ENCODE results near the gene CENPK.

Gene CENPK

GRCh38 chr5:65478336-65478735, 84.6 kb downstream of the CENPK start:
- H3K27ac ChIP-seq, result no peak overlapping the region
- no peak overlapping the region for H3K9ac ChIP-seq
- no peaks in the 10 kb centered on the region for H3K9me3 ChIP-seq (ENCODE audit: control insufficient read depth, low read length)
- no peak overlapping the region for H3K4me3 ChIP-seq (ENCODE audit: low read depth, low read length)
- no peaks in the 10 kb centered on the region for H3K36me3 ChIP-seq (ENCODE audit: control insufficient read depth, insufficient read depth, low read length)
- no peak overlapping the region for H2AFZ ChIP-seq
- TF ChIP-seq CTCF (IDR thresholded peaks at IDR 0.05), result no peak
- no peaks in the 10 kb centered on the region for H3K27me3 ChIP-seq (ENCODE audit: control insufficient read depth, insufficient read depth, low read length)
- no peaks in the 10 kb centered on the region for H3K79me2 ChIP-seq
- no peak overlapping the region for H3K4me2 ChIP-seq (ENCODE audit: low read length)
- H3K4me1 ChIP-seq, result peaks cover 4% of the 10 kb centered on the region

- H3K9me3 ChIP-seq (ENCODE audit: control insufficient read depth, low read length), result no peaks in the 10 kb centered on the region
- no peak overlapping the region for H3K9ac ChIP-seq
- no peaks in the 10 kb centered on the region for H3K27me3 ChIP-seq (ENCODE audit: control insufficient read depth, insufficient read depth, low read length)
- no peaks in the 10 kb centered on the region for H3K79me2 ChIP-seq
- H3K36me3 ChIP-seq (ENCODE audit: control insufficient read depth, insufficient read depth, low read length), result no peaks in the 10 kb centered on the region
- no peak for TF ChIP-seq CTCF (IDR thresholded peaks at IDR 0.05)
- no peak overlapping the region for H3K4me2 ChIP-seq (ENCODE audit: low read length)
- H2AFZ ChIP-seq, result no peak overlapping the region
- no peak overlapping the region for H3K27ac ChIP-seq
- no peak overlapping the region for H3K4me3 ChIP-seq (ENCODE audit: low read depth, low read length)
- no peaks in the 10 kb centered on the region for H3K4me1 ChIP-seq
Observed at GRCh38 chr5:65475895-65476294, 87.1 kb downstream of the CENPK start.

- Histone ChIP-seq H3K4me2 (ENCODE audit: low read length) (no peak overlapping the region), H3K27me3 (ENCODE audit: control insufficient read depth, insufficient read depth, low read length) (no peaks in the 10 kb centered on the region), H3K36me3 (ENCODE audit: control insufficient read depth, insufficient read depth, low read length) (no peaks in the 10 kb centered on the region), H3K4me3 (ENCODE audit: low read depth, low read length) (no peak overlapping the region), H2AFZ (no peak overlapping the region), H3K9me3 (ENCODE audit: control insufficient read depth, low read length) (no peaks in the 10 kb centered on the region), H3K4me1 (no peaks in the 10 kb centered on the region), H3K79me2 (no peaks in the 10 kb centered on the region), H3K9ac (no peak overlapping the region), H3K27ac (no peak overlapping the region)
- TF ChIP-seq CTCF (IDR thresholded peaks at IDR 0.05), result no peak
Observed at GRCh38 chr5:65475336-65475735, 87.6 kb downstream of the CENPK start.

GRCh38 chr5:65474130-65474711, 88.7 kb downstream of the CENPK start:
- Histone ChIP-seq H3K27ac (no peak overlapping the region), H3K4me2 (ENCODE audit: low read length) (no peak overlapping the region), H3K79me2 (no peaks in the 10 kb centered on the region), H3K9ac (no peak overlapping the region), H3K9me3 (ENCODE audit: control insufficient read depth, low read length) (no peaks in the 10 kb centered on the region), H3K27me3 (ENCODE audit: control insufficient read depth, insufficient read depth, low read length) (no peaks in the 10 kb centered on the region), H3K36me3 (ENCODE audit: control insufficient read depth, insufficient read depth, low read length) (no peaks in the 10 kb centered on the region), H3K4me1 (no peaks in the 10 kb centered on the region), H3K4me3 (ENCODE audit: low read depth, low read length) (no peak overlapping the region), H2AFZ (no peak overlapping the region)
- TF ChIP-seq CTCF (IDR thresholded peaks at IDR 0.05), result no peak

GRCh38 chr5:65468633-65469032, 94.3 kb downstream of the CENPK start:
- no peaks in the 10 kb centered on the region for H3K79me2 ChIP-seq
- no peak for TF ChIP-seq CTCF (IDR thresholded peaks at IDR 0.05)
- H3K9me3 ChIP-seq (ENCODE audit: control insufficient read depth, low read length), result no peaks in the 10 kb centered on the region

More at GRCh38 chr5:65468633-65469032, 94.3 kb downstream of the CENPK start:
- no peaks in the 10 kb centered on the region for H3K27me3 ChIP-seq (ENCODE audit: control insufficient read depth, insufficient read depth, low read length)
- no peak overlapping the region for H2AFZ ChIP-seq
- no peak overlapping the region for H3K9ac ChIP-seq
- no peaks in the 10 kb centered on the region for H3K4me1 ChIP-seq
- H3K4me3 ChIP-seq (ENCODE audit: low read depth, low read length), result no peak overlapping the region
- H3K27ac ChIP-seq, result no peak overlapping the region
- no peaks in the 10 kb centered on the region for H3K36me3 ChIP-seq (ENCODE audit: control insufficient read depth, insufficient read depth, low read length)
- H3K4me2 ChIP-seq (ENCODE audit: low read length), result no peak overlapping the region

Data from parathyroid adenoma (tissue), 2 donors.